Measurements from ENCODE around the gene KLHL28. TPM values are rescaled to one million over a fixed set of nuclear protein-coding genes. Genes with fewer than 3 reads are reported as not detected.

Gene KLHL28
- total RNA-seq, 2 donors from 2014 or later, result 6.4 to 8.5 TPM

DNA sequence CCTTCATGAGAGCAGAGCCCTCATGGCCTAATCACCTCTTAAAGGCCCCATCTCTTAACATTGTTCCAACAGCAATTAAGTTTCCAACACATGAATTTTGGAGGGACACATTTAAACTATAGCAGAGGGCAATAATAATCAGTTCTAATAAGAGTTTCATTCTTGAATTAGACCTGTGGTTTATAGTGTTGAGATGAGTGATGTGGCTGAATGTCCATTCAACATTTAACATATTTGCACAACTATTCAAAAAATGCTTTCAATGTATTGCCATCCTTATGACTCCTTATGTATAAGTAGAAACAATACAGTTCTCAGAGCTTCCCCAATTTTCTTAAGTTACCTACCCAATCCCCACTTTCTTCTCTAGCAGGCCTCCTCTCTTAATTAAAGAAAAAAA is 21.5 kb downstream of the KLHL28 start:
- Histone ChIP-seq H3K4me1 (no peaks in the 10 kb centered on the region), H3K36me3 (peaks cover 22% of the 10 kb centered on the region), H3K27ac (no peak overlapping the region), H3K9me3 (no peaks in the 10 kb centered on the region), H3K27me3 (no peaks in the 10 kb centered on the region), H3K4me3 (no peak overlapping the region)
- no peak for DNase-seq (ENCODE audit: low spot score)
- TF ChIP-seq, protein P1, sequence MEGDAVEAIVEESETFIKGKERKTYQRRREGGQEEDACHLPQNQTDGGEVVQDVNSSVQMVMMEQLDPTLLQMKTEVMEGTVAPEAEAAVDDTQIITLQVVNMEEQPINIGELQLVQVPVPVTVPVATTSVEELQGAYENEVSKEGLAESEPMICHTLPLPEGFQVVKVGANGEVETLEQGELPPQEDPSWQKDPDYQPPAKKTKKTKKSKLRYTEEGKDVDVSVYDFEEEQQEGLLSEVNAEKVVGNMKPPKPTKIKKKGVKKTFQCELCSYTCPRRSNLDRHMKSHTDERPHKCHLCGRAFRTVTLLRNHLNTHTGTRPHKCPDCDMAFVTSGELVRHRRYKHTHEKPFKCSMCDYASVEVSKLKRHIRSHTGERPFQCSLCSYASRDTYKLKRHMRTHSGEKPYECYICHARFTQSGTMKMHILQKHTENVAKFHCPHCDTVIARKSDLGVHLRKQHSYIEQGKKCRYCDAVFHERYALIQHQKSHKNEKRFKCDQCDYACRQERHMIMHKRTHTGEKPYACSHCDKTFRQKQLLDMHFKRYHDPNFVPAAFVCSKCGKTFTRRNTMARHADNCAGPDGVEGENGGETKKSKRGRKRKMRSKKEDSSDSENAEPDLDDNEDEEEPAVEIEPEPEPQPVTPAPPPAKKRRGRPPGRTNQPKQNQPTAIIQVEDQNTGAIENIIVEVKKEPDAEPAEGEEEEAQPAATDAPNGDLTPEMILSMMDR (IDR thresholded peaks at IDR 0.05), result no peak

DNA sequence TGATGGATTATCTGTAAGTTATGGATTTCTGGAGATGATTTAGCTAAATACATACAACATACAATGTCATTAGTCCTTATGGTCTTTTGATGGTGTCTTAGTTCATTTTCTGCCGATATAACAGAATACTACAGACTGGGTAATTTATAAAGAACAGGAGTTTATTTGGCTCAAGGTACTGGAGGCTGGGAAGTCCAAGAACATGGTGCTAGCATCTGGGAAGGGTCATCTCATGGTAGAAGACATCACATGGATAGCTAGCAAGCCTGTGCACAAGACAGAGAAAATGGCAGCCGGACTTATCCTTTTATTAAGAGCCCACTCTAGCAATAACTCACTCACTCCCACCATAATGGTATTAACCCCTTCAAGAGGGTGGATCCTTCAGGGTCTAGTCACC is 24.2 kb downstream of the KLHL28 start:
- H3K36me3 ChIP-seq, result peaks cover 6% of the 10 kb centered on the region
- DNase-seq (ENCODE audit: low spot score), result no peak

DNA sequence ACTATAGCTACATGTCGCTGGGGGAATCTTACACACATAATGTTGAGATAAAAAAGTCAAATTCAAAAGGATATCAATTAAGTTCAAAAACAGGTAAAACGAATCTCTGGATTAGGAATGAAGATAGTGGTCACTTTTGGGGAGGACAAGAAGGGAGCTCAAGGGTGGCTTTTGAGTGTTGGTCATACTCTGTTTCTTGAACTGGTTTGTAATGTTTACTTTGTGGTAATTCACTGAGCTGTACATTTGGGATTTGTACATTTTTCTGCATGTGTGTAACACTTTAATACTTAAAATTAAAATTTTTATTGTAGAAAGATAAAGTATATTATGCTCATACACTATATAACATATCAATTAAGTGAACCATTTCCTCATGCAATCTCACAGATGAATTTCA is 26.6 kb downstream of the KLHL28 start:
- Histone ChIP-seq H3K36me3 (no peaks in the 10 kb centered on the region), H3K4me1 (no peaks in the 10 kb centered on the region), H3K27ac (no peak overlapping the region), H3K27me3 (no peaks in the 10 kb centered on the region), H3K4me3 (no peak overlapping the region), H3K9me3 (no peaks in the 10 kb centered on the region)
- TF ChIP-seq, protein P1 (IDR thresholded peaks at IDR 0.05), result no peak
- no peak for DNase-seq (ENCODE audit: low spot score)

More for the DNA sequence above, 24.2 kb downstream of the KLHL28 start:
- Histone ChIP-seq H3K27ac (no peak overlapping the region), H3K4me1 (no peaks in the 10 kb centered on the region), H3K4me3 (no peak overlapping the region), H3K9me3 (no peaks in the 10 kb centered on the region), H3K27me3 (no peaks in the 10 kb centered on the region)
- TF ChIP-seq, protein P1 (IDR thresholded peaks at IDR 0.05), result no peak

DNA sequence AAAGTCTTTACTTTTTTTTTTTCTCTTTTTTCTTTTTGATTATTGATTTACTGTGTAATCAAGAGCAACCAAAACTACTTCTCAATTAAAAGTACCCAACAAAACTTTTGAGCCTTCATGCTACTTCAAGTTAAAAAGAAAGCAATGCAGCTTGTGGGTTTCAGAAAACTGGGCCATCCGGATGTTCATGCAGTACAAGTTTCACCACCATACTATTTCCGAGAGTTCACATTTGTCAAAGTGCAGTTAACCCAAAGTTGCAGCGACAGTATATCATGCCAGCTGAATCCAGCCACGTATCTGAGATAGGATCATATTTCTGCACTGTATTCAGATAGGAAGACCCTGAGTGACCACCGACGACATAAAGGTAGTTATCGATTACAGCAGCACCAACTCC is 33.0 kb downstream of the KLHL28 start:
- Histone ChIP-seq H3K9me3 (no peaks in the 10 kb centered on the region), H3K27ac (no peak overlapping the region), H3K27me3 (no peaks in the 10 kb centered on the region), H3K4me3 (no peak overlapping the region), H3K4me1 (no peaks in the 10 kb centered on the region), H3K36me3 (no peaks in the 10 kb centered on the region)
- no peak for DNase-seq (ENCODE audit: low spot score)
- TF ChIP-seq, protein P1 (IDR thresholded peaks at IDR 0.05), result no peak

DNA sequence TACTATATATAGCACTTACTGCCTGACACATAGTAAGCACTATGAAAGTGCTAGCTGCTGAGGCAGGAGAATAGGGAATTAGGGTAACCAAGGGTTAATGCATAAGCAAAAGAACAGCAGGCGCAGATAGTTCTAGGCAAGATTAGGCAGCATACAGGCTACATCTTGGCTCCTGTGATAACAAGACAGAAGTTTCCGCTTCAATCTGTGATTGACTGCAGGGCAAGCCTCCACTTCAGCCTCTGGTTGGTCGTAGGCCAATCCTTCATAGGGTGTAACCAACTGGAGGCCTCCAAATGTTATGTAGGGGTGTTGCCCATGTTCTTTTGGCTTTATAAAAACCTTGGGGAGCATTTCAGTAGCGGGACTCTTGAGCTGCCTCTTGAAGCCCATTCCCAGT is 46.9 kb downstream of the KLHL28 start:
- Histone ChIP-seq H3K27ac (no peak overlapping the region), H3K9me3 (peaks cover 0 to 3% of the 10 kb centered on the region in 2 donors), H3K4me3 (peak overlapping the region in 1 of 2 donors; percentile 13), H3K27me3 (no peaks in the 10 kb centered on the region), H3K4me1 (peaks cover 0 to 8% of the 10 kb centered on the region in 2 donors), H3K36me3 (no peaks in the 10 kb centered on the region)
- DNase-seq (ENCODE audit: low spot score), result no peak
- TF ChIP-seq, protein P1 (IDR thresholded peaks at IDR 0.05), result no peak
